Right renal cortex interstitium (tissue), 3 donors: ENCODE data around the gene LOXHD1. TPM values are rescaled to one million over a fixed set of nuclear protein-coding genes. Genes with fewer than 3 reads are reported as not detected.

Source experiments
- DNase-seq, 3 donors: peaks; one replicate each; pipeline ENCODE4 v3.0.0-alpha.2; 2013; ENCODE audit warnings: low read depth in 3 of 3, low spot score in 2 of 3
- polyA plus RNA-seq, 3 donors: library from polyadenylated mRNA; unstranded; fragments of 120-200 nt; gene quantifications; one replicate each; pipeline ENCODE4 v1.2.1, GENCODE V29; 2013; ENCODE audit not compliant: insufficient read length in 3 of 3

Gene LOXHD1
- polyA plus RNA-seq, 3 donors, result 0.28 to 0.72 (median 0.68) TPM

DNA sequence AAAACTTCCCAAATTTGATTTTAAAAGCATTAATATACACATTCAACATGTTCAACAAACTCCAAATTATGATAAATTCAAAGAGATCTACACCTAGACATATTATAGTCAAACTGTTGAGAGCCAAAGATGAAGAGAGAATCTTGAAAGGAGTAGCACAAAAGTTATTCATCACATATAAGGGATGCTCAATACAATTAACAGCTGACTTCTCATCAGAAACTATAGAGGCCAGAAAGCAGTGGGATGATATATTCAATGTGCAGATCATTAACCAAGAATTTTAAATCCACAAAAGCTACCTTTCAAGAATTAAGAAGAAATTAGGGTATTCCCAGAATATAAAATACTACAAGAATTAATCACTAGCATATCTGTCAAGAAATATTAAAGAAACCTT is 75.4 kb downstream of the LOXHD1 start:
- DNase-seq, result no peak

DNA sequence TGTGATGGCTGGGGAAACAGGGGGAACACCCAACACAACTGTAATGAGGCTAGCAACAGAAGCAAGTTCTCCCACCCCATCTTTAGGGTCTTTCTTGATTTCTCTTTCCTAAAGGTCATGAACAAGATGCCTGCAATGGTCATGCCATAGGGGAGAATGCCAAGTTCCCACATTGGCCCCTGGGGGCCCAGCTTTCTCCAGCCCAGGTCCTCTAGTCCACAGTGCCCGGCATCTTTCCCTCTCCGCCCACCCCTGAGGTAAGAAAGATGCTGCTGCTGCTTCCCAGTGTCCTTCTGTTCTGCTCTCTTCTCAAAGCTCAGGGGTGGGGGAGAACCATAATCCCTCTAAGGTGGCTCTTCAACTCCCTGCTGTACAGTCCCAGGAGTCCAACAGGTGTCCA is 78.0 kb downstream of the LOXHD1 start:
- DNase-seq, result no peak

DNA sequence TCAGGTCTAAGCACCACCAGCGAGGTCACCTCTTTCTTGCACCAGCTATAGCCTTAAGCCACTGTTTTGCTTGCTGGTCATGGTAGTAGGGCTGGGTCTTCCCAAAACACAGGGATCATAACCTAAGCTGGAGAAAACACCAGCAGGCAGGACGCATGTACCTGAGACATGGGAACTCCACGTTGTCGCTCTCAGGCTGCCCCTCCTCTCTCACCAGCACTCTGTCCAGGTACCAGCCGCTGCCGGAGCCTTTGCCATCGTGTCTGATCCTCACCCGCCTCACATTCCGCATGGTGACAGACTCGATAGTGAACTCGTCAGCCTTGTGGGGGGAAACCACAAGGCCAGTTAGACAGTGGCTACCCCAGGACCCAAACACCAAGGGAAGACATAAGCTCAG is 79.5 kb downstream of the LOXHD1 start:
- DNase-seq, result no peak

DNA sequence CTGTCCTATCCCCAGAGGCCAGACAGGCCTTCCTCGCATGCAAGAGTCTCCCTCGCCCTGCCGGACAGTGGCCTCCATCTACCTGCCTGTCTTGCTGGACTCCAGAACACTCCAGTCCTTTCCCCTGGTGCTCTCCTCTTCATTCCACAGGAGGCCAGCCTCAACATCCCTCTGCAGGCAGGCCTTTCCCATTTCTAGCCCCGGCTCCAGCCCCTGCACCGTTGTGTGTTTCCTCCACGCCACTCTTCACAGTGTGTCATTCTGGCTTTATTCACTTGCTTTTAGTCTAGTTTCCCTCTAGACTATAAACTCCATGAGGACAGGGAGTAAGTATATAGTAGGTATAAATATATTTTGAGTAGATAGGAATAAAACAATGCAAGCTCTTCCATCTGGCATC is 81.2 kb downstream of the LOXHD1 start:
- DNase-seq, result no peak

DNA sequence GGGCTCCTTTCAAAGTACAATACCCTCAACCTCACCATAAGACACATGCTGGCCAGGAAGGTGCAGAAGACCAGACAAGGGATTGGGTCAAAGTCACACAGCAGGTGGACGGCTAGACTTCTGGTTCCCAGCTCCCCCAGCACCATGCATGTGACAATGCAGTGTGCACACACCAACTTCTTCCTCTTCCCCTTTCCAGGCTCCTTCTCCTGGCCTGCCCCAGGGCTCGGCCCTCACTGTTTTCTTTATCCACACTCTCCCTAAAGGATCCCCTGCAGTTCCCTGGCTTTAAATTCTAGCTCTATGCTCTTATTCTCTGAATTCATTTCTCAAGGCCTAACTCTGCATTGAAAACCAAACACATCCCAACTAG is 82.3 kb downstream of the LOXHD1 start:
- no peak for DNase-seq

DNA sequence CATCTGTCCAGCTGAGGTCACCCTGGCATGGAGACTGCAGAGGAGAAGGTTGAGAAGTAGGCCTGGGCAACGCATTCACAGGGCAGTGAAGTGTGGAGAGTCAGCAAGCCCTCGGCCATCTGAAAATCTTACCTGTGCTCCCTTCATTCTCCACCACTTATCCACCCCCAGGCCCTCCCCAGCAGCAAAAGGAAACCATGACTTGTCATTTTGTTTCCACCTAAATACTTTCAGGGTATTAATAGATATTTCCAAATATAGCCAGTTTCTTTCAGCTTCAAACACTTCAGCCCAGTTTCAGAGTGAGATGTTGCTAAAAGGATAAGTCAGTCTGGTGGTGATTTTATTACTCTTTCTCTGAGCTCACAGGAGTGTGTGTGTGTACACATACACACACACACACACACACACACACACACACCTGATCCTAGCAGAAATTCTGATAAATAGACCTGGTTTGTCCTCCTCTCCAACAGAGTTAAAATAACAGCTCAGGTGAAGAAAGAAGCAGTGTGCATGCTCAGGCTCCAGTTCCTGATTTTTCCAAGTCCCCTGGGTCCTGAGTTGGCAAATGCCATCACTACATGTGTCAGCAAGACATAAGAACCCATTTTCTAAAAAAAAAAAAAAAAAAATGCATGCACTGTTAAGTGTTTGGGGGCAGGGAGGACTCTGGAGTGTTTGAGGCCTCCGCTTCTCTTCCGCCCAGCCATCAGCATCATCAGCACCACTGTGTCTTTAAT is 82.8 kb downstream of the LOXHD1 start:
- DNase-seq, result no peak

DNA sequence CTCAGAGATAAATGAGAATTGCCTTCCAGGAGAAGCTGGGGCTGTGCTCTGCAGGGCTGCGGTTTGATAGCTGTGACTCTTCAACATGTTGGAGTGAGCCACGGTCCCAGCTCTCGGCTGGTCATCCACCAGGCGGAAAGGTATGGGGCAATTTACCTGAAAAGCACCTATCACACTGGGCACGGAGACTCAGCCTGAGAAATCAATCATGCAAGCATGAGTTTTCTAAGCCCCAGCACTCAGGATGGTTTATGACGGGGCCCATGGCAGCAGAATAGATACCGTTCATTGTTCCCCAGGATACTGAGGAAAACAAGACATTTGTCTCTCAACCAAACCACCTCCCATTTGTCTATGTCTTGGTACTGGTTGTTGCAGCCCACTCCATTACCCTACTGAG is 83.9 kb downstream of the LOXHD1 start:
- no peak for DNase-seq

DNA sequence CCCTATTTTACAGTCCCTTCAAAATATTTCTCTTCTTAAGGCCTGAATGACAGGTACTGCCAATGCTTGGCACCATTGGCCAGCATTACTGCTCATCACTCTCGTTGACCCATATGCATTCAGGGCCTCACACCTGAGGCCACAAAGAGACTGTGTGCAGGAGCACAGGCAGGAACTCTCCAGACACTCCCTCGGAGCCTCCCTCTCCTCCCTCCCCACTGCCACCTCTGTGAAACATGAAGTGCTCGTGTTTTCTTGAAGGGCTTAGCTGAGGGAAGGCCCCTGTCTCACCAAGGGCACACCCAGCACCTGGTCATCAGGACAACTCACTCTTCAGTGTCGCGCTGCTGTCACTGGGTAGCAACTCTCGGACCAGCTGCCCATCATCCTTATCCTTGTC is 85.3 kb downstream of the LOXHD1 start:
- DNase-seq, result no peak

DNA sequence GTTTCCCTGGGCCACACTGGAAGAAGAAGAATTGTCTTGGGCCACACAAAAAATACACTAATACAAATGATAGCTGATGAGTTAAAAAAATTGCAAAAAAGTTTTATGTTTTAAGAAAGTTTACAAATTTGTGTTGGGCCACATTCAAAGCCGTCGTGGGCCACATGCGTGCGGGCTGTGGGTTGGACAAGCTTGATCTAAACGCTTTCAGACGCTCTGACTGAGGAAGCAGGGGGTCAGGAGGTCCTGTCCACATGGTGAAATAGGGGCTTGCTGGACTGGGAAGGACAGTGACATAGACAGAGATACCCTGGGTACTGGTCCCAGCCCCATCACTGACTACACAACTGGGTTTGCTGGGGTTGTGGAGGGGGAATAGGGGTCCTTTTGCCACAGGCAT is 86.4 kb downstream of the LOXHD1 start:
- no peak for DNase-seq

DNA sequence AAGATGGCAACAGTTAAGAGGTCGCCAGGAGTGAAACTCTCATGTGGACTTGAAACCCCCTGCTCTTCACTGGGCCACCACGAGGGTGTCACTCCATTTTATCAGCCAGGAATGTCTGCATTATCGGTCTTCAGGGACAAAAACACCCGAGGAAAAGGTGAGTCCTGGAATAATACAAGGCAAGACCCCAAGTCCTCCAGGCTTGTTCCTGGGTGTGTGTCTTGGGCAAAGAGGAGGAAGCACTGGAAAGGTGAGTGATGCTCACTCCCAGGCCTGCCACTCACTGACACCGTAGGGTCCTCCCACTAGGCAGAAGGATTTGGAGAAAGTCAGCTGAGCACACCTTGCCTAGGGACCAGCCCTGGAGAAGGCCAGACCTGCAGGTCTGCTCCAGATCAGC is 86.9 kb downstream of the LOXHD1 start:
- DNase-seq, result no peak

DNA sequence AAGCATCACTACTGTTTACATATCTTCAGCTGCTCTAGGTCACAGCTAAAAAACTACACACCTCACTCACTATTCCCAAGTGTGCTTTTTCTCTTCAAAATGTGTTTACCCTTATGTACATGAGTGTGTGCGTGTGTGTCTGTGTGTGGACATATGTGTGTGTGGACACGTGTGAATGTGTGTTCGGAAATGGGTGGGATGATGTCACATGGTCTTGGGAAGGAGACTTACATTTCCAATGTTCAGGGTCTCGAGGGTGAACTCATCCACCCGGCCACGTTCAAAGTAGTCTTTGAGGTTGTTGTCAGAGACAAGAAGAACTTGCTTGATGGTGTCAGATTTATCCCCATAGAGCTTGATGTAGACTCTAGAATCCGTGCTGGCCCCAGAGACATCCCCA is 87.8 kb downstream of the LOXHD1 start:
- DNase-seq, result no peak

DNA sequence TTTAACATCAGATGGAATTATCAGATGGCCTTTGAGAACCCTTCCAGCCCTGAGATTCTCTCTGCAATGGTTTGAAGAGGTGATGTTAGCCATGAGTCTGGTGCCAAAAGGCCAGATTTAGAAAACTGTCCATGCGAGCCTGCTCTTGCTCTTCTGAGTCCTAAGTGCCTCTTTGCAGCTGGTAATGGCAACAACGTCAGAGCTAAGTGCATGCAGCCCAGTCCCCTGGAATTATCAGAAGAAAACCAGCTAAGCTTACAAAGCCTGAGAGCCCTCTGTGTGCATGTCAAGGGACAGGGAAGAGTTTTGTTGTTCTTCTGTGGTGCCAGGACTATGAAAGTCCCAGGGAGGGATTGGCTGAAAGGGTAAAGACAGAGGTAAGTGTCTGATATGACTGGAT is 89.8 kb downstream of the LOXHD1 start:
- no peak for DNase-seq

DNA sequence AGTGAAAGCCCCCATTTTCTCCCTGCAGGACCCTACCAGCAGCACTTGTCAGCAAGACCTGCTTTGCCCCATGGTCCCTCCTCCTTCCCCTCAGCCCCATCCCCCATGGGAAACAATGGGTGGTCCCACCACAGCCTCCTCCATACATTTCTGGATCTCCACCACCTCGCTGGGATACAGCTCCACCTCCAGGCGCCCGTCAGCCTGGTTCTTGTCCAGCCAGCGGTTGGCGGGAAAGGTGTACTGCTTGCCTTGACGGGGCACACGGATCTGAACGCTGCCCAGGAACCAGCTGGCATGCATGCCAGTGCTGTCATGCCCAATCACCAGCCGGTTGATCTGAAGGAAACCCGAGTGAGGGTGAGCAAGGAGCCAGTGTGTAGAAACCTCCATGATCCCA is 90.9 kb downstream of the LOXHD1 start:
- DNase-seq, result no peak

DNA sequence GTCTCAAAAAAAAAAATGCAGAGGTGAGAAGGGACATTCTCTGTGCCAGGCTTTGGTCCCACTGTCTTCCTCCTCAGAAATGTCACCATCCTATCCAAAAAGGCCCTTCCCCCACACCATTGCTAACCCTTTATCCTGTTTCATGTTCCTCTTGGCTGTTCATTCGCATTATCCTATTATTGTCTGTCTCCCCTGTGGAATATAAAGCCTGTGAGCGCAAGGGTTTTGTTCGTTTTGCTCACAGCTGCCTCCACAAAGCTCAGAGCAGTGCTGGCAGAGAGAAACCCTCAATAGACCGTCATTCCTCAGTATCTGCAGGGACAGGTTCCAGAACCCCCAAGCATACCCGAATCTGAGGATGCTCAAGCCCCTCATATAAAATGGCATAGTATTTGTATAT is 91.8 kb downstream of the LOXHD1 start:
- no peak for DNase-seq

DNA sequence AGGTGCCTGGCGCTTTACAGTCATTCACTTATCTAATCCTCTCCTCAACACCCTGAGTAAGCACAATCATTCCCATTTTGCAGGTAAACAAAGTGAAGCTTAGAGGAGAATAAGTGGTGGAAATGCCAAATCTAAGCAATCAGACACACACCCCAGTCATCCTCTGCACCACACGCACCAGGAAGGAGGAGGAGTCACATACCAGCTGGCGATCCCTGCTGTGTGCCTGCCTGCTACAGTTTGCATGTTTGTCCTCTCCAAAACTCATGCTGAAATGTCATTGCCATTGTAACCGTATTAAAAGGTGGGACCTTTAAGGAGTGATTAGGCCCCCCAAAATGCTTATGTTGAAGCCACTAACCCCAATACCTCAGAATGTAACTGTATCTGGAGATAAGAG is 93.7 kb downstream of the LOXHD1 start:
- DNase-seq, result no peak

DNA sequence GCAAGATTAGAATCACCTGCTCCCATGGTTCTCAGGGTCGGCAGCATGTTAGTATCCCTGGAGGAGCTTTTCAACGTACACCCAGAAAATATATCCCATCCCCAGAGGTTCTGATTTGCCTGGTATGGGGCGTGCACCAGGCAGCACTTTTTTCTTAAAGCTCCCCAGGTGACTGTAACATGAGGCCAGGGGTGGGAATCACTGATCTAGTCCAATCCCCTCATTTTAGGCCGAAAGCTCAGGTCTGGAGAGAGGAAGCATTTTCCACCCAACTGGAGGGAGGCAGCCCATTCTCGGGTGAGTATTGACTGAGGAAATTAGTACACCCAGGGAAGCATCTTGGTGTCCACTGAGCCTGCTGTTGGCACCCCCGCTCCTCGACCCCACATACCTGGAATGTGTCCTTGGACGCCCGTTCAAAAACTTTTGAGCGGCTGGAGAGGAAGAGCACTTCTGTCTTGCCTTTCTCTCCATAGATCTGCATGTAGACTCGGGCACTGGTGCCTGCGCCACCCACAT is 94.3 kb downstream of the LOXHD1 start:
- no peak for DNase-seq

DNA sequence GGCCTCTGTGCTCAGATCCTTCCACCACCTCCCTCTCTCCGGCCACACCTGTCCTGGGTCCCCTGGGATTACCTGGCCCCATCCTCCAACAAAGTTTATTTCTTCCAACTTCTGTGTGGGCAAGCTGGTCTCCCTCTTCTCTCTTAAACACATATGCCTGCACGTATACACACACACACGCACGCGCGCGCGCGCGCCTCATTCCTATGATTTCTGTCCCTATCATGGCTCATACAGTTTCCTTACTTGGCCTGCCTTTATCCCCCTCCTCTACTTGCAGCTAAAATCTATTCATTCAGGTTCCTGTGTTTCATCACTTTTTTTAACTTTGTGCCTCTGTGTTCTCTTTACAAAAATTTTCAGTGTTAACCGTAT is 96.4 kb downstream of the LOXHD1 start:
- no peak for DNase-seq

DNA sequence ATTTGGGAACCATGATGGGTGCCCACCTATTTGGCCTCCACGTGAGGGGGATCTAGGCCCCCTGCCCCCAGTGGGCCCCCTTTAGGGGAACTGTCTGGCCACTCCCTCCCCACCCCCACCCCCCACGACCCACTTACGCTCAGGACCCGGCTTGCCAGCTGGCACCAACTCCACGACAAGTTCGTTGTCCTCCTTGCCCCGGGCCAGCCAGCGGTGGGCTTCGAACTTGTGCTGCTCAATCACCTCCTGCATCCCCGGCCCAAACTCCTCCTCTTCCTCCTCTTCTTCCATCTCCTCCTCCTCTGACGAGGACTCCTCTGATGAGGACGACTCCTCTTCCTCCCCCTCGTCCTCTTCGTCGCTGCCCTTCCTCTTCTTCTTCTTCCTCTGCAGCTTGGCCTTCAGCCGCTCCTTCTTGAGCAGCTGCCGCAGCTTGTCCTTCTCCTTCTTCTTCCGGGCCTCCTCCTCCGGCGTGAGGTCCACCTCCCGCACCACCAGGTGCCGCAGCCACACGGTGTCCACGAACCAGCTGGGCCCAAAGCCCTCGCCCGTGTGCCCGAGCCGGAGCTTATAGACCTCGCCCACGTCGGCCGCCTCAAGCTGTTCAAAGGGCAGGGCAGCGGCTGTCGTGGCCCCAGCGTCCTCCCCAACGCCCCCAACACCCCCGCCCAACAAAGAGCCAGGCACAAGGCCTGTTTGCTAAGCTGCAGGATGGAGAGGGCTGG is 96.9 kb downstream of the LOXHD1 start:
- DNase-seq, result no peak

DNA sequence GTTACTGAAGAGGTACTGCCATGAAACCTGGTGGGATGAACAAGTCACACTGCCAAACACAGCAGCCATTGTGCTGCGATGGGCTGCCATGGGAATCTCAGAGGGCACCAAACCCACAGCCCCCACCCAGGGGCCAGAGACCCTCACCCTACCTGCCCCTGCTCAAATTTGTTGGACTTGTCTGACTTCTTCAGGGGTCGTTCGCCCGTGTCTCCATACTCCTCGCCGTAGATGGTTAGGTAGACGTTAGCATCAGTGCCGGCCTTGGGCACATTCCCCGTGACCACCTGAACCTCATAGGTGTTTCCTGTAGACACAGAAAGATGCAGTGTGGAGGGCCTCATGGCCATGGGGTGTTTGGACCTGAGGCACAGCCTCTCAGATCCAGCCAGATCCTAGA is 97.7 kb downstream of the LOXHD1 start:
- no peak for DNase-seq

DNA sequence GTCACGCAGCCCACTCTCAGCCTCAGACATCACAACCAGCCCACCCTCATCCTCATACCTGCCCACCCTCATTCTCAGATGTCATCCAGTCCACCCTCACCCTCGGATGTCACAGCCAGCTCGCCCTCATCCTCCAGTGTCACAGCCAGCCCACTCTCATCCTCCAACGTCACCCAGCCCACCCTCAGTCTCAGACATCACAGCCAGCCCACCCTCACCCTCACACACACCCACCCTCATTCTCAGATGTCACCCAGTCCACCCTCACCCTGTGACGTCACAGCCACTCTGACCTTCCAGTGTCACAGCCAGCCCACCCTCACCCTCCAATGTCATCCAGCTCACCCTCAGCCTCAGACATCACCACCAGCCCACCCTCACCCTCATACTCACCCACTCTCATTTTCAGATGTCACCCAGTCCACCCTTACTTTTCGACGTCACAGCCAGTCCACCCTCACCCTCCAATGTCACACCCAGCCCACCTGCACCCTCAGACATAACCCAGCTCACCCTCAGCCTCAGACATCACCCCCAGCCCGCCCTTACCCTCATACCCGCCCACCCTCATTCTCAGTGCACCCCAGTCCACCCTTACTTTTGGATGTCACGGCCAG is 100.3 kb downstream of the LOXHD1 start:
- DNase-seq, result no peak

DNA sequence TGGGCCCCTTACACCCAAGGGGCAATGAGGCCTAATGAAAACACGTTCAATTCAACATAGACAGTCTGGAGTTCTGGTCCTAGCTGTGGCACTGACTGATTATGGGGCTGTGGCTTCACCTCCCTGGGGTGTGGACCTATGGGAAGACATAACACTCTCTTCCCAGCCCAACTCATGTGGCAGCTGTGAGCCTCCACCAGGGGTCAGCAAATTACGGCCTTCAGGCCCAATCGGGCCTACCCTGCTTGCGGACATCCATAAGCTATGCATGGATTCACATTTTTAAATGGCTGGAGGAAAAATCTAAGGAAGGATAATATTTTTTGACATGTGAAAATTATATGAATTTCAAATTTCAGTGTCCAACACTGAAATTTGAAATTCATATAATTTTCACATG is 101.3 kb downstream of the LOXHD1 start:
- no peak for DNase-seq

DNA sequence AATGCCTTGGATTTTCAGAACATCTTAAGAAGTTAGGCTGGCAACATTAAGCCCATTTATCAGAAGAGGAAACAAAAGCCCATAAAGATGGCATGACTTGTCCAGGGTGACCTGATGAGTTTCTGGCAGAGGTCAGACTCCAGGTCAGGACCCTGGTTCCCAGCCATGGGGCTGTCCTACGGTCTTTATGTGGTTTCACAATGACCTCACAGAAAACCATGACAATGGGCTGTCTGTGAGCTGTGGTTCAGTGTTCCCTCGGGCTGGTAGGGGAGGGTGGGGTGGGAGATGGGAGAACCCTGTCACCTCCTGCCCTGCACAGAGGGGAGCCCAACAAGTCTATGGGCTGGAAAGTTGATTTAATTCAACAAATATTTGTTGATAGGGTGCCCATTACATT is 101.8 kb downstream of the LOXHD1 start:
- no peak for DNase-seq
